Measurements from ENCODE around the gene PSMG3. TPM values are rescaled to one million over a fixed set of nuclear protein-coding genes. Genes with fewer than 3 reads are reported as not detected.

Gene PSMG3
- total RNA-seq, 2 experiments from 2014 or later = 13.3 to 13.8 TPM

- peaks cover 10% of the 10 kb centered on the region for H3K27me3 Mint-ChIP-seq
- ATAC-seq (ENCODE audit: poor library complexity) (peak; percentile 30), DNase-seq (peak in 4 of 14 experiments; percentile 41 to 83 (median 70))
- POLR2A ChIA-PET = interaction anchor here (1.4 kb wide), 1 partner anchor 18 kb away, joined by 6 read pairs; no protein-coding TSS in a partner anchor
- no peaks in the 10 kb centered on the region for H3K9me3 ChIP-seq (ENCODE audit: control insufficient read depth in 1 of 2, insufficient read depth in 1 of 2, low read length in 2 of 2)
- H3K4me3 Mint-ChIP-seq = no peak overlapping the region
- CTCF ChIA-PET = no interaction called here
- H3K27me3 ChIP-seq (ENCODE audit: control insufficient read depth in 1 of 2, insufficient read depth in 2 of 2, low read length in 2 of 2) = no peaks in the 10 kb centered on the region
- intact Hi-C loops (cut with DNase I, micrococcal nuclease) = loop anchor here (1.0 to 5.0 kb wide), 2 partner anchors 39 to 41 kb away; partner anchors contain the start of gene PSMG3 (in 2 of the 2)
- H3K27ac Mint-ChIP-seq = no peak overlapping the region
- TF ChIP-seq CTCF (IDR thresholded peaks at IDR 0.05) = no peak
- H3K4me1 Mint-ChIP-seq (ENCODE audit: low read depth) = peaks cover 28% of the 10 kb centered on the region
- peaks cover 26% of the 10 kb centered on the region for H3K36me3 Mint-ChIP-seq (ENCODE audit: low read depth)
- no peak overlapping the region for H3K4me3 ChIP-seq (ENCODE audit: low read length)
- no peaks in the 10 kb centered on the region for H3K9me3 Mint-ChIP-seq
- H3K36me3 ChIP-seq (ENCODE audit: insufficient read depth, low read length) = peaks cover 12% of the 10 kb centered on the region
- H3K4me1 ChIP-seq (ENCODE audit: insufficient read depth, low read length) = peaks cover 44% of the 10 kb centered on the region
- H3K27ac ChIP-seq (ENCODE audit: low read depth in 1 of 2, low read length in 2 of 2) = no peak overlapping the region
These were observed 38.9 kb downstream of the PSMG3 start for GRCh38 chr7:1530946-1531262.

DNA sequence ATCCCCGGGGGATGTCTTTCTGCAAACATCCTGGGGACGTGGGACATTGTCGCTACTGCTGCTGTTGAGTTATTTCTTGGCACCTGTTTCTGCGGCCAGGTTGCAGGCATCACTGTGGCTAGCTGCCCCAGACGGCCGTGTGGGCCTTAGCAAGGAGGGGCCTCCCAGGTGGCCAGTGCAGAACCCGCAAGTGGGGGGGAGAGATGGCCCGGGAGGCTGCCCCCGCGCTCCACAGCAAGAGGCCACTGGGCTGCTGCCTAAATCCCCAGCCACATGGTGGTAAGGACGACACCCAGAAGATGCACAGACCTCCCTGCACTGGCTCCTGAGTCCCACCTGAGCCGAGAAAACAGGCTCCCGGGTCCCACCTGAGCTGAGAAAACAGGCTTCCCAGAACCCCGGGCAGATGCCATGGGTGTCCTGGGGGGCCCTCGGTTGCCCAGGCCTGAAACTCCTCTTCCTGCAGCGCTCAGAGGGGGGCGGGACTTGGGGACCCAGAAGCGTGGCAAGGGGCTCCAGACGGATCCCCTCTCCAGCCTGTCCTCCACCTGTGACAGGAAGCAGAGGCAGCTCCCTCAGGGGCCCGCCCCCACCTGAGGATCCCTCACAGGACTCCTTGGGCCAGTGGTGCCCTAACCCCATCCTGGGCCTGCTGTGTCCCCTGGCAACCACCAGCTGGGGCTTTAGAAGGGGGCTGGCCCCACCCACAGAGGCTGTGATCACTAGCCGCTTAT lies 40.3 kb downstream of the PSMG3 start:
- ChIA-PET POLR2A (interaction anchor here (1.3 to 1.5 kb wide), 3 partner anchors 11 to 41 kb away, joined by 3 to 6 read pairs (median 4); no protein-coding TSS in a partner anchor), CTCF (no interaction called here)
- no peaks in the 10 kb centered on the region for H3K9me3 ChIP-seq (ENCODE audit: control insufficient read depth in 1 of 2, insufficient read depth in 1 of 2, low read length in 2 of 2)
- intact Hi-C loops (cut with DNase I, micrococcal nuclease) = loop anchor here (2.0 to 5.0 kb wide), 2 partner anchors 17 to 43 kb away; partner anchors contain the start of gene PSMG3 (in 1 of the 2)
- Mint-ChIP-seq H3K4me1 (ENCODE audit: low read depth) (peaks cover 28% of the 10 kb centered on the region), H3K27ac (peak overlapping the region; percentile 87), H3K36me3 (ENCODE audit: low read depth) (peaks cover 22% of the 10 kb centered on the region), H3K4me3 (peak overlapping the region; percentile 82), H3K27me3 (peaks cover 10% of the 10 kb centered on the region), H3K9me3 (no peaks in the 10 kb centered on the region)
- H3K36me3 ChIP-seq (ENCODE audit: insufficient read depth, low read length) = peaks cover 3% of the 10 kb centered on the region
- H3K4me3 ChIP-seq (ENCODE audit: low read length) = no peak overlapping the region
- no peak for TF ChIP-seq CTCF (IDR thresholded peaks at IDR 0.05)
- ATAC-seq (ENCODE audit: poor library complexity) = no peak
- H3K27ac ChIP-seq (ENCODE audit: low read depth in 1 of 2, low read length in 2 of 2) = no peak overlapping the region
- H3K27me3 ChIP-seq (ENCODE audit: control insufficient read depth in 1 of 2, insufficient read depth in 2 of 2, low read length in 2 of 2) = no peaks in the 10 kb centered on the region
- peak in 1 of 14 experiments; percentile 45 for DNase-seq
- peaks cover 38% of the 10 kb centered on the region for H3K4me1 ChIP-seq (ENCODE audit: insufficient read depth, low read length)

- no peak overlapping the region for H3K4me3 ChIP-seq (ENCODE audit: low read length)
- H3K27ac Mint-ChIP-seq = no peak overlapping the region
- TF ChIP-seq CTCF (IDR thresholded peaks at IDR 0.05) = no peak
- ATAC-seq (ENCODE audit: poor library complexity) (no peak), DNase-seq (no peak)
- H3K27ac ChIP-seq (ENCODE audit: low read depth in 1 of 2, low read length in 2 of 2) = no peak overlapping the region
- CTCF ChIA-PET = no interaction called here
- peaks cover 8% of the 10 kb centered on the region for H3K4me1 ChIP-seq (ENCODE audit: insufficient read depth, low read length)
- H3K36me3 ChIP-seq (ENCODE audit: insufficient read depth, low read length) = no peaks in the 10 kb centered on the region
- POLR2A ChIA-PET = no interaction called here
- peaks cover 1% of the 10 kb centered on the region for H3K4me1 Mint-ChIP-seq (ENCODE audit: low read depth)
- no peaks in the 10 kb centered on the region for H3K9me3 ChIP-seq (ENCODE audit: control insufficient read depth in 1 of 2, insufficient read depth in 1 of 2, low read length in 2 of 2)
- H3K4me3 Mint-ChIP-seq = no peak overlapping the region
- H3K36me3 Mint-ChIP-seq (ENCODE audit: low read depth) = peaks cover under 1% of the 10 kb centered on the region
- intact Hi-C loops (cut with DNase I, micrococcal nuclease) = no loop called here
- no peaks in the 10 kb centered on the region for H3K9me3 Mint-ChIP-seq
- H3K27me3 Mint-ChIP-seq = peaks cover 6% of the 10 kb centered on the region
- no peaks in the 10 kb centered on the region for H3K27me3 ChIP-seq (ENCODE audit: control insufficient read depth in 1 of 2, insufficient read depth in 2 of 2, low read length in 2 of 2)
These were observed 43.5 kb downstream of the PSMG3 start for GRCh38 chr7:1526271-1526754.
